T-cell (primary cell): ENCODE data around the gene APOD. TPM values are rescaled to one million over a fixed set of nuclear protein-coding genes. Genes with fewer than 3 reads are reported as not detected.
"Not testable (repeated sequence)": the region's sequence is repeated elsewhere in the genome, so short reads cannot be mapped to it uniquely, and the experiment has no call there.

Experiments used
- ATAC-seq, 4 experiments: fragments of 200-7000 bp in 3 of 4; fragments of 150-1000 bp in 1 of 4; cut with Tn5 transposase; replicated peaks in 1 of 4; 1 replicate in 3 of 4; 2 replicates in 1 of 4; pipeline ENCODE4 v1.10.0; 2021; ENCODE audit warnings: moderate library complexity in 3 of 4, mild to moderate bottlenecking in 2 of 4, moderate number of reproducible peaks in 1 of 4
- CTCF ChIA-PET, 2 donors: fragments of 300-600 bp; sonication (Branson Sonifier 250); formaldehyde crosslinking; loops; one replicate each; lab custom pipeline; 2022; ENCODE audit warnings: antibody characterized with exemption in 2 of 2; lab: Charles Lee
- POLR2A ChIA-PET, 2 donors: fragments of 300-600 bp; sonication (Branson Sonifier 250); formaldehyde crosslinking; loops; one replicate each; lab custom pipeline; 2022; ENCODE audit warnings: antibody characterized with exemption in 2 of 2; lab: Charles Lee
- DNase-seq, 35 experiments: peaks; one replicate each; pipeline versions ENCODE4 v3.0.0 to v3.0.0-alpha.2; 2013 to 2023
- H3K27ac ChIP-seq: one replicate; pipeline ENCODE4 v1.5.1; 2013; ENCODE audit warnings: low read length
- H3K27me3 ChIP-seq, 2 experiments: replicated peaks in 1 of 2; 1 replicate in 1 of 2; 2 replicates in 1 of 2; pipeline versions ENCODE4 v1.6.1 to v1.7.0; 2013; ENCODE audit warnings: low read length in 1 of 2, mixed read lengths in 1 of 2; ENCODE audit not compliant: control insufficient read depth in 2 of 2, insufficient read depth in 2 of 2; ENCODE audit errors: extremely low read depth in 1 of 2
- H3K36me3 ChIP-seq, 2 donors: 1 replicate in 1 of 2; 2 replicates in 1 of 2; pipeline versions ENCODE4 v1.6.1 to v1.7.0; 2013; ENCODE audit warnings: low read length in 1 of 2; ENCODE audit not compliant: control insufficient read depth in 2 of 2, insufficient read depth in 1 of 2; ENCODE audit errors: extremely low read depth in 1 of 2
- H3K4me1 ChIP-seq, 2 experiments: 1 replicate in 1 of 2; 2 replicates in 1 of 2; pipeline versions ENCODE4 v1.6.1 to v1.7.0; 2013; ENCODE audit warnings: low read length in 2 of 2, mixed read lengths in 1 of 2; ENCODE audit not compliant: insufficient read depth in 2 of 2, control insufficient read depth in 1 of 2; ENCODE audit errors: extremely low read depth in 1 of 2
- H3K4me3 ChIP-seq, 2 donors: 1 replicate in 1 of 2; 2 replicates in 1 of 2; pipeline versions ENCODE4 v1.5.1 to v1.7.0; 2013; ENCODE audit warnings: mild to moderate bottlenecking in 2 of 2, low read length in 1 of 2, moderate library complexity in 1 of 2; ENCODE audit not compliant: control insufficient read depth in 1 of 2; ENCODE audit errors: extremely low read depth in 1 of 2
- H3K9me3 ChIP-seq: 2 replicates; pipeline ENCODE4 v1.7.0; 2013
- H3K27ac Mint-ChIP-seq, 2 donors: one replicate each; pipeline ENCODE4 v1.8.0; 2020 to 2021; ENCODE audit warnings: mild to moderate bottlenecking in 2 of 2, mixed read lengths in 2 of 2
- H3K27me3 Mint-ChIP-seq, 2 donors: one replicate each; pipeline ENCODE4 v1.8.0; 2021 to 2022; ENCODE audit warnings: mixed read lengths in 2 of 2
- H3K36me3 Mint-ChIP-seq: one replicate; pipeline ENCODE4 v1.8.0; 2021; ENCODE audit warnings: mixed read lengths
- H3K4me1 Mint-ChIP-seq, 3 donors: one replicate each; pipeline ENCODE4 v1.8.0; 2020 to 2022; ENCODE audit warnings: mixed read lengths in 3 of 3, mild to moderate bottlenecking in 1 of 3
- H3K4me3 Mint-ChIP-seq, 3 donors: one replicate each; pipeline ENCODE4 v1.8.0; 2020 to 2022; ENCODE audit warnings: mild to moderate bottlenecking in 3 of 3, mixed read lengths in 3 of 3, moderate library complexity in 3 of 3
- H3K9me3 Mint-ChIP-seq, 3 donors: one replicate each; pipeline ENCODE4 v1.8.0; 2020 to 2022; ENCODE audit warnings: mixed read lengths in 3 of 3
- WGBS: methylation state at CpG from one replicate; pipeline ENCODE4 v1.1.5; 2013; ENCODE audit warnings: missing lambda C conversion rate; ENCODE audit not compliant: insufficient coverage; 5-methylcytosine and 5-hydroxymethylcytosine counted together
- total RNA-seq, 35 experiments: library from RNA in 6 of 35; stranded (reverse) in 6 of 35; fragments of 120-200 nt in 1 of 35; gene quantifications; one replicate each; pipeline versions ENCODE4 v1.2.1 to v1.2.4 and lab custom pipeline; 2013 to 2026

APOD gene
- total RNA-seq, 5 donors from 2014 or later (not counting 1 experiment from before 2014, with no cell fraction given), result 0.55 TPM; not detected in 4

- WGBS, result 79% methylated on average over 2 of the region's 17 CpGs
- H3K27me3 ChIP-seq, H3K27ac ChIP-seq, H3K4me1 Mint-ChIP-seq, H3K4me1 ChIP-seq, H3K27me3 Mint-ChIP-seq, H3K36me3 ChIP-seq, H3K4me3 ChIP-seq, POLR2A ChIA-PET, H3K27ac Mint-ChIP-seq, H3K36me3 Mint-ChIP-seq, H3K9me3 Mint-ChIP-seq, H3K9me3 ChIP-seq, DNase-seq, H3K4me3 Mint-ChIP-seq, ATAC-seq: not testable (repeated sequence)
- CTCF ChIA-PET, result interaction anchor here in 1 of 2 donors (0.6 kb wide), 1 partner anchor 71 kb away, joined by 3 read pairs; no protein-coding TSS in a partner anchor
Observed at GRCh38 chr3:195622523-195623170, 38.9 kb upstream of the APOD start.

- CTCF ChIA-PET, result interaction anchor here in 1 of 2 donors (0.6 kb wide), 1 partner anchor 70 kb away, joined by 3 read pairs; no protein-coding TSS in a partner anchor
- WGBS, result 80% methylated on average over 4 of the region's 6 CpGs
- not testable (repeated sequence) for H3K36me3 Mint-ChIP-seq
Observed at GRCh38 chr3:195622012-195622411, 38.3 kb upstream of the APOD start.

GRCh38 chr3:195621095-195621494 is 37.4 kb upstream of the APOD start:
- H3K4me1 ChIP-seq, H3K36me3 ChIP-seq, H3K36me3 Mint-ChIP-seq, DNase-seq, H3K9me3 Mint-ChIP-seq, CTCF ChIA-PET, H3K27me3 Mint-ChIP-seq, H3K27ac Mint-ChIP-seq, H3K4me3 Mint-ChIP-seq, H3K9me3 ChIP-seq, H3K4me3 ChIP-seq, H3K27me3 ChIP-seq, ATAC-seq, H3K27ac ChIP-seq, H3K4me1 Mint-ChIP-seq, POLR2A ChIA-PET: not testable (repeated sequence)
- no CpG with 5 or more reads among the region's 3 CpGs for WGBS

More at GRCh38 chr3:195622012-195622411, 38.3 kb upstream of the APOD start:
- H3K9me3 ChIP-seq, H3K9me3 Mint-ChIP-seq, H3K27ac Mint-ChIP-seq, H3K4me1 ChIP-seq, H3K4me1 Mint-ChIP-seq, H3K27ac ChIP-seq, DNase-seq, H3K4me3 Mint-ChIP-seq, H3K27me3 ChIP-seq, H3K4me3 ChIP-seq, ATAC-seq, POLR2A ChIA-PET, H3K27me3 Mint-ChIP-seq, H3K36me3 ChIP-seq: not testable (repeated sequence)

GRCh38 chr3:195620476-195620875 is 36.7 kb upstream of the APOD start:
- H3K9me3 ChIP-seq, ATAC-seq, H3K27ac ChIP-seq, H3K9me3 Mint-ChIP-seq, H3K4me1 Mint-ChIP-seq, H3K4me3 Mint-ChIP-seq, POLR2A ChIA-PET, H3K36me3 Mint-ChIP-seq, DNase-seq, H3K27ac Mint-ChIP-seq, CTCF ChIA-PET, H3K4me3 ChIP-seq, H3K27me3 Mint-ChIP-seq, H3K27me3 ChIP-seq, H3K36me3 ChIP-seq, H3K4me1 ChIP-seq: not testable (repeated sequence)
- WGBS, result 100% methylated on average over 1 of the region's 3 CpGs

- H3K27ac ChIP-seq, H3K4me1 ChIP-seq, H3K9me3 ChIP-seq, H3K4me3 Mint-ChIP-seq, DNase-seq, CTCF ChIA-PET, H3K4me1 Mint-ChIP-seq, H3K27me3 ChIP-seq, H3K36me3 Mint-ChIP-seq, ATAC-seq, H3K4me3 ChIP-seq, H3K27ac Mint-ChIP-seq, H3K9me3 Mint-ChIP-seq, H3K27me3 Mint-ChIP-seq, POLR2A ChIA-PET, H3K36me3 ChIP-seq: not testable (repeated sequence)
- 71% methylated on average over 24 of the region's 26 CpGs for WGBS
Observed at GRCh38 chr3:195619591-195620369, 36.0 kb upstream of the APOD start.

- H3K27ac ChIP-seq, H3K27me3 ChIP-seq, DNase-seq, H3K27ac Mint-ChIP-seq, H3K4me3 Mint-ChIP-seq, H3K27me3 Mint-ChIP-seq, H3K4me3 ChIP-seq, H3K36me3 ChIP-seq, H3K9me3 Mint-ChIP-seq, H3K9me3 ChIP-seq, CTCF ChIA-PET, H3K36me3 Mint-ChIP-seq, POLR2A ChIA-PET: not testable (repeated sequence)
- H3K4me1 Mint-ChIP-seq, result peaks cover 13 to 17% (median 17%) of the 10 kb centered on the region in 3 donors
- H3K4me1 ChIP-seq, result peaks cover 0 to 12% of the 10 kb centered on the region in 2 experiments
- peak in 1 of 4 experiments; percentile 36 for ATAC-seq
- WGBS, result 78% methylated on average over 11 of the region's 28 CpGs
Observed at GRCh38 chr3:195617784-195618659, 34.3 kb upstream of the APOD start.
